H1 (cell line): ENCODE data around the gene ASPG. TPM values are rescaled to one million over a fixed set of nuclear protein-coding genes. Genes with fewer than 3 reads are reported as not detected.

Experiments
- CTCF ChIA-PET: fragments of 300-600 bp; sonication (Branson Sonifier 250); formaldehyde crosslinking; loops from one replicate; lab custom pipeline; 2021; ENCODE audit not compliant: partially characterized antibody; lab: Charles Lee
- POLR2A ChIA-PET: fragments of 300-600 bp; sonication (Branson Sonifier 250); formaldehyde crosslinking; loops from one replicate; lab custom pipeline; 2021; ENCODE audit warnings: inconsistent platforms; ENCODE audit not compliant: partially characterized antibody; lab: Charles Lee
- DNase-seq, 2 experiments: peaks; one replicate each; pipeline versions ENCODE4 v3.0.0 to v3.0.0-alpha.2; 2010 to 2022; ENCODE audit warnings: low spot score in 2 of 2, low read depth in 1 of 2, mixed read lengths in 1 of 2
- FAIRE-seq: peaks from 2 replicates; lab custom pipeline; 2011; peaks lifted over from hg19 to GRCh38; lab: Jason Lieb, UNC
- H2AFZ ChIP-seq: 2 replicates; pipeline ENCODE4 v1.8.1; 2012; ENCODE audit warnings: low read length, inconsistent platforms
- H2AK5ac ChIP-seq: 2 replicates; pipeline ENCODE4 v1.6.1; 2013; ENCODE audit warnings: low read depth, low read length
- H2BK120ac ChIP-seq: replicated peaks from 2 replicates; pipeline ENCODE3; 2013; ENCODE audit warnings: low read depth, low read length, inconsistent platforms
- H2BK12ac ChIP-seq: 2 replicates; pipeline ENCODE4 v1.6.1; 2013; ENCODE audit warnings: low read depth, low read length
- H2BK15ac ChIP-seq: 2 replicates; pipeline ENCODE4 v1.6.1; 2013; ENCODE audit warnings: low read length
- H2BK20ac ChIP-seq: 2 replicates; pipeline ENCODE4 v1.6.1; 2013; ENCODE audit warnings: low read length
- H2BK5ac ChIP-seq: 2 replicates; pipeline ENCODE4 v1.6.1; 2013; ENCODE audit warnings: low read depth, low read length
- H3K14ac ChIP-seq: 2 replicates; pipeline ENCODE4 v1.6.1; 2013; ENCODE audit warnings: inconsistent platforms; ENCODE audit not compliant: insufficient read length
- H3K18ac ChIP-seq: 2 replicates; pipeline ENCODE4 v1.6.1; 2013; ENCODE audit warnings: low read length; ENCODE audit errors: extremely low read depth
- H3K23ac ChIP-seq: 2 replicates; pipeline ENCODE4 v1.6.1; 2013; ENCODE audit warnings: inconsistent platforms; ENCODE audit not compliant: insufficient read length
- H3K23me2 ChIP-seq: 2 replicates; pipeline ENCODE4 v1.6.1; 2013; ENCODE audit warnings: low read depth, low read length
- H3K27ac ChIP-seq: 2 replicates; pipeline ENCODE4 v1.6.1; 2011; ENCODE audit warnings: low read depth, low read length, inconsistent platforms
- H3K27me3 ChIP-seq, 4 experiments: replicated peaks in 1 of 4; 1 replicate in 1 of 4; 2 replicates in 3 of 4; pipeline versions ENCODE4 v1.6.1 to v1.8.1; 2011 to 2013; ENCODE audit warnings: low read length in 3 of 4, mild to moderate bottlenecking in 3 of 4, inconsistent platforms in 2 of 4, mixed read lengths in 2 of 4, moderate library complexity in 1 of 4; ENCODE audit not compliant: control insufficient read depth in 3 of 4, insufficient read depth in 3 of 4; ENCODE audit errors: extremely low read depth in 1 of 4
- H3K36me3 ChIP-seq, 4 experiments: 2 replicates each; pipeline versions ENCODE4 v1.6.1 to v1.8.1; 2011 to 2013; ENCODE audit warnings: mild to moderate bottlenecking in 4 of 4, low read length in 3 of 4, moderate library complexity in 2 of 4, control low read depth in 1 of 4, inconsistent platforms in 1 of 4; ENCODE audit not compliant: insufficient read depth in 4 of 4, control insufficient read depth in 2 of 4
- H3K4ac ChIP-seq: replicated peaks from 2 replicates; pipeline ENCODE3; 2013; ENCODE audit warnings: low read length, low read depth, mixed read lengths, inconsistent platforms; ENCODE audit not compliant: insufficient read length
- H3K4me1 ChIP-seq, 4 experiments: replicated peaks in 1 of 4; 1 replicate in 1 of 4; 2 replicates in 3 of 4; pipeline versions ENCODE4 v1.6.1 to v1.8.1; 2011 to 2013; ENCODE audit warnings: low read length in 3 of 4, inconsistent platforms in 2 of 4, mixed read lengths in 1 of 4; ENCODE audit not compliant: insufficient read depth in 4 of 4, control insufficient read depth in 3 of 4
- H3K4me2 ChIP-seq, 2 experiments: 2 replicates each; pipeline versions ENCODE4 v1.6.1 to v1.8.1; 2011 to 2013; ENCODE audit warnings: low read depth in 2 of 2, low read length in 2 of 2, control low read depth in 1 of 2, inconsistent platforms in 1 of 2, mild to moderate bottlenecking in 1 of 2; ENCODE audit not compliant: insufficient read depth in 1 of 2
- H3K4me3 ChIP-seq, 4 experiments: fragments of 200-600, 300-600 bp in 1 of 4; sonication (generic), shearing (Covaris generic), sonication (Bioruptor Twin) in 1 of 4; 2 replicates each; pipeline versions ENCODE4 v1.5.1 to v1.8.1; 2011 to 2016; ENCODE audit warnings: low read length in 4 of 4, low read depth in 3 of 4, control low read depth in 2 of 4, inconsistent platforms in 2 of 4, mild to moderate bottlenecking in 2 of 4, mixed read lengths in 1 of 4, moderate library complexity in 1 of 4; ENCODE audit not compliant: insufficient read depth in 2 of 4; ENCODE audit errors: extremely low read depth in 1 of 4
- H3K56ac ChIP-seq: replicated peaks from 2 replicates; pipeline ENCODE3; 2013; ENCODE audit warnings: low read depth, mild to moderate bottlenecking, mixed read lengths, low read length, inconsistent platforms; ENCODE audit not compliant: insufficient read length
- H3K79me1 ChIP-seq: 2 replicates; pipeline ENCODE4 v1.6.1; 2013; ENCODE audit warnings: low read depth, low read length, control low read depth
- H3K79me2 ChIP-seq, 2 experiments: 2 replicates each; pipeline versions ENCODE4 v1.6.1 to v1.8.1; 2012 to 2013; ENCODE audit warnings: low read length in 2 of 2, mild to moderate bottlenecking in 2 of 2, inconsistent platforms in 1 of 2; ENCODE audit not compliant: insufficient read depth in 2 of 2, control insufficient read depth in 1 of 2
- H3K9ac ChIP-seq, 4 experiments: replicated peaks in 1 of 4; 1 replicate in 1 of 4; 2 replicates in 3 of 4; pipeline versions ENCODE4 v1.6.1 to v1.8.1; 2011 to 2013; ENCODE audit warnings: low read depth in 3 of 4, low read length in 3 of 4, control low read depth in 2 of 4, mild to moderate bottlenecking in 2 of 4, moderate library complexity in 2 of 4, inconsistent platforms in 1 of 4; ENCODE audit errors: extremely low read depth in 1 of 4
- H3K9me3 ChIP-seq, 2 experiments: 2 replicates each; pipeline versions ENCODE4 v1.6.1 to v1.8.1; 2012 to 2013; ENCODE audit warnings: mild to moderate bottlenecking in 2 of 2, moderate library complexity in 2 of 2, control low read depth in 1 of 2, inconsistent platforms in 1 of 2, low read depth in 1 of 2, low read length in 1 of 2, mixed read lengths in 1 of 2; ENCODE audit not compliant: insufficient read depth in 2 of 2
- H4K20me1 ChIP-seq, 2 experiments: replicated peaks in 1 of 2; 2 replicates each; pipeline versions ENCODE3 to v1.8.1; 2011 to 2013; ENCODE audit warnings: inconsistent platforms in 2 of 2, low read length in 2 of 2, mild to moderate bottlenecking in 1 of 2; ENCODE audit not compliant: insufficient read depth in 2 of 2, control insufficient read depth in 1 of 2
- H4K5ac ChIP-seq: 2 replicates; pipeline ENCODE4 v1.6.1; 2013; ENCODE audit warnings: low read length, low read depth, mixed read lengths, inconsistent platforms; ENCODE audit not compliant: insufficient read length
- H4K8ac ChIP-seq: 2 replicates; pipeline ENCODE4 v1.8.0; 2013; ENCODE audit warnings: mild to moderate bottlenecking, moderate library complexity, low read length, inconsistent platforms; ENCODE audit not compliant: insufficient read depth; ENCODE audit errors: extremely low read depth
- H4K91ac ChIP-seq: replicated peaks from 2 replicates; pipeline ENCODE3; 2013; ENCODE audit warnings: low read length, mixed read lengths, inconsistent platforms; ENCODE audit not compliant: insufficient read length
- CREB1 ChIP-seq: IDR thresholded peaks from 2 replicates; pipeline ENCODE4 v1.6.1; 2012; ENCODE audit warnings: inconsistent platforms
- WGBS, 2 experiments: shearing (Covaris generic) in 1 of 2; methylation state at CpG; one replicate each; pipeline versions ENCODE4 v1.1.6 to v1.1.7; 2013 to 2015; ENCODE audit warnings: low lambda C conversion rate in 2 of 2, mixed read lengths in 2 of 2, inconsistent platforms in 1 of 2, low coverage in 1 of 2, missing lambda C conversion rate in 1 of 2; ENCODE audit not compliant: insufficient replicate concordance in 2 of 2, insufficient coverage in 1 of 2, insufficient read length in 1 of 2; ENCODE audit errors: extremely low coverage in 1 of 2, missing lambda C conversion rate in 1 of 2; 5-methylcytosine and 5-hydroxymethylcytosine counted together
- polyA plus RNA-seq, 7 experiments: library from polyadenylated mRNA; depleted of rRNA in 3 of 7; stranded (reverse) in 5 of 7; unstranded in 2 of 7; fragments of >200 nt in 5 of 7; fragments of 200-250 nt in 2 of 7; gene quantifications; 1 replicate in 5 of 7; 2 replicates in 1 of 7; 4 replicates in 1 of 7; pipeline versions ENCODE4 v1.2.1 to v1.2.3, GENCODE V29; 2011 to 2013; ENCODE audit warnings: missing spikeins in 2 of 7, mixed read lengths in 2 of 7
- total RNA-seq: library from RNA; stranded (reverse); fragmentation: NEBNext Ultra II Directional; extraction: Animal tissue kit (Norgen Biotek cat#: 25700); gene quantifications from 2 replicates; pipeline ENCODE4 v1.2.1, GENCODE V29; 2021

Gene ASPG
- total and polyA plus RNA-seq, 2 of the 8 experiments (the other 6 are each of a cell fraction or from before 2014, with no cell fraction given) = 0.34 to 0.59 TPM

- CTCF ChIA-PET = interaction anchor here (0.6 to 2.6 kb wide), 6 partner anchors 20 to 53 kb away, joined by 3 to 9 read pairs (median 3); partner anchors contain the start of gene ASPG
- Histone ChIP-seq H3K4me3 (no peak overlapping the region), H3K9me3 (0 out of 4 replicates have a peak, but pooled peaks cover 0 to 4% of the 10 kb centered on the region in 2 experiments), H4K5ac (no peak overlapping the region), H3K14ac (no peak overlapping the region), H2BK15ac (no peak overlapping the region), H4K20me1 (no peaks in the 10 kb centered on the region), H3K23ac (no peak overlapping the region), H3K56ac (no peak overlapping the region), H2BK20ac (no peak overlapping the region), H3K4me2 (no peak overlapping the region), H4K8ac (no peak overlapping the region), H2BK12ac (no peak overlapping the region), H3K4me1 (no peaks in the 10 kb centered on the region), H3K79me1 (no peaks in the 10 kb centered on the region), H2AFZ (no peak overlapping the region), H3K79me2 (no peaks in the 10 kb centered on the region), H3K27me3 (no peaks in the 10 kb centered on the region), H3K27ac (no peak overlapping the region), H2BK120ac (no peak overlapping the region), H2BK5ac (no peak overlapping the region), H3K18ac (no peak overlapping the region), H4K91ac (no peak overlapping the region), H3K4ac (no peak overlapping the region), H3K9ac (no peak overlapping the region), H3K23me2 (no peaks in the 10 kb centered on the region), H2AK5ac (no peak overlapping the region), H3K36me3 (no peaks in the 10 kb centered on the region)
- DNase-seq (no peak), FAIRE-seq (no peak)
- POLR2A ChIA-PET = no interaction called here
- 92% methylated on average over 2 of the region's 2 CpGs; no CpG with 5 or more reads in 1 of the 2 experiments for WGBS, 2 experiments
- TF ChIP-seq CREB1 = no peak
Measured at GRCh38 chr14:104048758-104049507, 36.6 kb upstream of the ASPG start.
